ENCODE results near the gene SDK1. TPM values are rescaled to one million over a fixed set of nuclear protein-coding genes. Genes with fewer than 3 reads are reported as not detected.

Gene SDK1
- total and polyA plus RNA-seq, 2 of the 8 experiments (the other 6 are each of a cell fraction or from before 2014, with no cell fraction given), result 3.3 to 7.2 TPM

GRCh38 chr7:4175346-4175973, 874.4 kb downstream of the SDK1 start (continued):
- TF ChIP-seq SIN3A (conservative IDR thresholded peaks at IDR 0.05 in 1 of 2, IDR thresholded peaks at IDR 0.05 in 1 of 2; ENCODE audit: low read depth in 1 of 2, low read length in 2 of 2) (no peak), KDM5A (IDR thresholded peaks at IDR 0.05; ENCODE audit: low read length) (no peak), NRF1 (IDR thresholded peaks at IDR 0.05; ENCODE audit: low read depth, low read length) (no peak)
